Cerebellar nuclear complex (tissue), 1 donor: ENCODE measurements around the gene B4GALNT2.
"Not testable (repeated sequence)": the region's sequence is repeated elsewhere in the genome, so short reads cannot be mapped to it uniquely, and the experiment has no call there.

Experiments
- DNase-seq, 2 experiments: peaks; one replicate each; lab custom pipeline; 2025; lab: John Stamatoyannopoulos, UW

B4GALNT2 gene

GRCh38 chr17:49180998-49181635, 48.5 kb downstream of the B4GALNT2 start:
- DNase-seq, result no peak

- no peak for DNase-seq
Observed at GRCh38 chr17:49183341-49183740, 50.8 kb downstream of the B4GALNT2 start.

GRCh38 chr17:49183801-49184200, 51.2 kb downstream of the B4GALNT2 start:
- DNase-seq, result no peak

- not testable (repeated sequence) for DNase-seq
Observed at GRCh38 chr17:49184522-49184921, 52.0 kb downstream of the B4GALNT2 start.

GRCh38 chr17:49185381-49185780, 52.8 kb downstream of the B4GALNT2 start:
- not testable (repeated sequence) for DNase-seq

GRCh38 chr17:49187301-49187700, 54.7 kb downstream of the B4GALNT2 start:
- DNase-seq, result no peak

- DNase-seq, result no peak
Observed at GRCh38 chr17:49190932-49191331, 58.4 kb downstream of the B4GALNT2 start.

- no peak for DNase-seq
Observed at GRCh38 chr17:49191409-49191916, 58.9 kb downstream of the B4GALNT2 start.

- peak; percentile 30 to 90 for DNase-seq
Observed at GRCh38 chr17:49191917-49192741, 59.6 kb downstream of the B4GALNT2 start.

- DNase-seq, result peak in 1 of 2 experiments; percentile 25
Observed at GRCh38 chr17:49193513-49194296, 61.1 kb downstream of the B4GALNT2 start.

- no peak for DNase-seq
Observed at GRCh38 chr17:49194297-49194607, 61.7 kb downstream of the B4GALNT2 start.

GRCh38 chr17:49195751-49196150, 63.2 kb downstream of the B4GALNT2 start:
- no peak for DNase-seq

- DNase-seq, result no peak
Observed at GRCh38 chr17:49196520-49196919, 64.0 kb downstream of the B4GALNT2 start.

- DNase-seq, result no peak
Observed at GRCh38 chr17:49197346-49197998, 64.9 kb downstream of the B4GALNT2 start.

- DNase-seq, result no peak
Observed at GRCh38 chr17:49198211-49198610, 65.6 kb downstream of the B4GALNT2 start.

- DNase-seq, result no peak
Observed at GRCh38 chr17:49200423-49201083, 68.0 kb downstream of the B4GALNT2 start.

GRCh38 chr17:49201481-49201927, 68.9 kb downstream of the B4GALNT2 start:
- no peak for DNase-seq

GRCh38 chr17:49203796-49204195, 71.2 kb downstream of the B4GALNT2 start:
- no peak for DNase-seq

GRCh38 chr17:49204516-49204915, 71.9 kb downstream of the B4GALNT2 start:
- no peak for DNase-seq

GRCh38 chr17:49209061-49209571, 76.5 kb downstream of the B4GALNT2 start:
- no peak for DNase-seq
